HL-60 (cell line): ENCODE measurements around the gene LTBP3.

Experiments used
- DNase-seq, 2 experiments: peaks; one replicate each; pipeline ENCODE4 v3.0.0-alpha.2; 2010 to 2020; ENCODE audit warnings: low read depth in 1 of 2, low spot score in 1 of 2
- H3K27ac ChIP-seq: fragments of 250-450 bp; sonication (Bioruptor Pico); replicated peaks from 2 replicates; pipeline ENCODE4 v1.5.1; 2020; ENCODE audit warnings: mild to moderate bottlenecking, moderate library complexity
- H3K27me3 ChIP-seq: fragments of 250-450 bp; sonication (Bioruptor Pico); 2 replicates; pipeline ENCODE4 v1.5.1; 2021; ENCODE audit warnings: mild to moderate bottlenecking, moderate library complexity; ENCODE audit not compliant: insufficient read depth, poor library complexity, severe bottlenecking
- H3K4me3 ChIP-seq: replicated peaks from 2 replicates; pipeline ENCODE4 v1.5.1; 2011; ENCODE audit warnings: mild to moderate bottlenecking, control low read depth, low read length; ENCODE audit not compliant: insufficient read depth
- GABPA ChIP-seq: IDR thresholded peaks from 2 replicates; pipeline ENCODE4 v1.6.1; 2012; ENCODE audit warnings: low read depth
- POLR2AphosphoS5 ChIP-seq: IDR thresholded peaks from 2 replicates; pipeline ENCODE4 v1.6.1; 2012; ENCODE audit warnings: low read depth
- SPI1 ChIP-seq: IDR thresholded peaks from 2 replicates; pipeline ENCODE4 v1.6.1; 2012; ENCODE audit warnings: low read depth, mild to moderate bottlenecking, borderline replicate concordance
- TF ChIP-seq, protein P1 (sequence below): IDR thresholded peaks from 2 replicates; pipeline ENCODE4 v1.6.1; 2012; ENCODE audit warnings: low read depth; ENCODE audit not compliant: insufficient replicate concordance
- TF ChIP-seq, protein P2 (sequence below): IDR thresholded peaks from one replicate; pipeline ENCODE4 v1.5.1; 2011; ENCODE audit warnings: low read length, control low read depth, inconsistent platforms; ENCODE audit not compliant: insufficient read depth

LTBP3 gene

DNA sequence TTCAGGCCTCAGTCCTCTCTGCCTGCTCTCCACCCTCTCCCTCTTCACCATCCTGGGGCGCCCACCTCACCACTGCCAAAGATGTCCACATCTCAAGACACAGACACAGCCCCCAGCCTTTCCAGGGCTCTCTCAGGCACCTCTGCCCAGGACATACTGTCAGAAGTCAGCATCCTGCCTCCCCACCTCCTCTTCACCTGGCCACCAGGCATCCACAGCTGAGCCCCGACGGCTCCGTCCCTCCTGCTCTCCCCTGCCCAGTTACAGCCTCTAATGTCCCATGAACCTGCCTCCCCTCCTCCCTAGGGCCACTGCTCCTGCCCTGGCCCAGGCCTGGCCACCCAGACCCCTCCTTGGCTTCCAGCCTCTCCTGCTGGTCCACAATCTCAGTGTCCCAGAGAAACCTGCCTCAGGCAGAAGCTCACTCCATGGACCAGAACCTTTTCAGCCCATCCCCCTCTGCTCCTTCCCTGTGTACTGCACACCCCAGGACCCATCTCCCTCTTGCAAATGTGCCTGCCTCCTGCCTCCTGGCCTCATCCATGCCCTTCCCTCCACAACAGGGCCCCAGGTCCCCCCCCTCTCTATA lies 3.2 kb downstream of the LTBP3 start:
- TF ChIP-seq POLR2AphosphoS5 (no peak), SPI1 (no peak), GABPA (no peak)
- TF ChIP-seq, protein P1, sequence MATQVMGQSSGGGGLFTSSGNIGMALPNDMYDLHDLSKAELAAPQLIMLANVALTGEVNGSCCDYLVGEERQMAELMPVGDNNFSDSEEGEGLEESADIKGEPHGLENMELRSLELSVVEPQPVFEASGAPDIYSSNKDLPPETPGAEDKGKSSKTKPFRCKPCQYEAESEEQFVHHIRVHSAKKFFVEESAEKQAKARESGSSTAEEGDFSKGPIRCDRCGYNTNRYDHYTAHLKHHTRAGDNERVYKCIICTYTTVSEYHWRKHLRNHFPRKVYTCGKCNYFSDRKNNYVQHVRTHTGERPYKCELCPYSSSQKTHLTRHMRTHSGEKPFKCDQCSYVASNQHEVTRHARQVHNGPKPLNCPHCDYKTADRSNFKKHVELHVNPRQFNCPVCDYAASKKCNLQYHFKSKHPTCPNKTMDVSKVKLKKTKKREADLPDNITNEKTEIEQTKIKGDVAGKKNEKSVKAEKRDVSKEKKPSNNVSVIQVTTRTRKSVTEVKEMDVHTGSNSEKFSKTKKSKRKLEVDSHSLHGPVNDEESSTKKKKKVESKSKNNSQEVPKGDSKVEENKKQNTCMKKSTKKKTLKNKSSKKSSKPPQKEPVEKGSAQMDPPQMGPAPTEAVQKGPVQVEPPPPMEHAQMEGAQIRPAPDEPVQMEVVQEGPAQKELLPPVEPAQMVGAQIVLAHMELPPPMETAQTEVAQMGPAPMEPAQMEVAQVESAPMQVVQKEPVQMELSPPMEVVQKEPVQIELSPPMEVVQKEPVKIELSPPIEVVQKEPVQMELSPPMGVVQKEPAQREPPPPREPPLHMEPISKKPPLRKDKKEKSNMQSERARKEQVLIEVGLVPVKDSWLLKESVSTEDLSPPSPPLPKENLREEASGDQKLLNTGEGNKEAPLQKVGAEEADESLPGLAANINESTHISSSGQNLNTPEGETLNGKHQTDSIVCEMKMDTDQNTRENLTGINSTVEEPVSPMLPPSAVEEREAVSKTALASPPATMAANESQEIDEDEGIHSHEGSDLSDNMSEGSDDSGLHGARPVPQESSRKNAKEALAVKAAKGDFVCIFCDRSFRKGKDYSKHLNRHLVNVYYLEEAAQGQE: no peak
- TF ChIP-seq, protein P2, sequence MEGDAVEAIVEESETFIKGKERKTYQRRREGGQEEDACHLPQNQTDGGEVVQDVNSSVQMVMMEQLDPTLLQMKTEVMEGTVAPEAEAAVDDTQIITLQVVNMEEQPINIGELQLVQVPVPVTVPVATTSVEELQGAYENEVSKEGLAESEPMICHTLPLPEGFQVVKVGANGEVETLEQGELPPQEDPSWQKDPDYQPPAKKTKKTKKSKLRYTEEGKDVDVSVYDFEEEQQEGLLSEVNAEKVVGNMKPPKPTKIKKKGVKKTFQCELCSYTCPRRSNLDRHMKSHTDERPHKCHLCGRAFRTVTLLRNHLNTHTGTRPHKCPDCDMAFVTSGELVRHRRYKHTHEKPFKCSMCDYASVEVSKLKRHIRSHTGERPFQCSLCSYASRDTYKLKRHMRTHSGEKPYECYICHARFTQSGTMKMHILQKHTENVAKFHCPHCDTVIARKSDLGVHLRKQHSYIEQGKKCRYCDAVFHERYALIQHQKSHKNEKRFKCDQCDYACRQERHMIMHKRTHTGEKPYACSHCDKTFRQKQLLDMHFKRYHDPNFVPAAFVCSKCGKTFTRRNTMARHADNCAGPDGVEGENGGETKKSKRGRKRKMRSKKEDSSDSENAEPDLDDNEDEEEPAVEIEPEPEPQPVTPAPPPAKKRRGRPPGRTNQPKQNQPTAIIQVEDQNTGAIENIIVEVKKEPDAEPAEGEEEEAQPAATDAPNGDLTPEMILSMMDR: no peak
- no peak overlapping the region for H3K4me3 ChIP-seq
- no peak for DNase-seq
- no peaks in the 10 kb centered on the region for H3K27me3 ChIP-seq
- no peak overlapping the region for H3K27ac ChIP-seq

DNA sequence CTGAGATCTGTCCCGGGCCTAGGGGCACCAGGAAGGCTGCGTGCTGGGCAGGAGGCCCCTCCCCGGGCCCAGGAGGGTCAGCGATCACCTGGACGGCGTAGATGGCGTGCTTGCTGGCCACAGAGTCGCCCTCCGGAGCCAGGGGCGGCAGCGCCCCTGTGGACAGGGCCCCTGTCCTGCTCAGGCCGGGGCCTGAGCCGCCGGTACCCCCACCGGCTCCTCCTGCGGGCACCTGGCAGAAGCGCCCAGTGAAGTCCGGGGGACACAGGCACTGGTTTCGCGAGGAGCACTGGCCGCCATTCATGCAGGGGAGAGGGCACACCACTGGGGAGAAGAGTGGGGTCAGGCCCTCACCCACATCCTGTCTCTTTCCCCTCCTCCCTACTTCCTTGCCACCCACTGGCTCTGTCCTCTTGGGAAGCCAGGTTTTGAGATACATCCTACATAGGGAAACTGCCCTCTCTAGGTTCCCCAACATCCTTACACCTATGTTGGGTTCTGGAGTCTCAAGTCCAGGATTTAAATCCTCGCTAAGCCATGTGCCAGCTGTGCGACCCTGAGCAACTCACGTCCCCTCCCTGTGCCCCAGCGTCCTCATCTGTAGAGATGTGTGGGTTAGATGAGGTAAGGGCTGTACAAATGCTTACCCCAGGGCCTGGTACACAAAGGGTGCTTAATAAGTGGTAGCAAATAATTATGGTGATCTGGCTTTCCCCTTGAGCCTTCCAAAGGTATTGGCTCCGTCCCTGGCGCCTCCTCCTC lies 3.9 kb downstream of the LTBP3 start:
- TF ChIP-seq, protein P1: no peak
- TF ChIP-seq GABPA (no peak), SPI1 (no peak), POLR2AphosphoS5 (no peak)
- TF ChIP-seq, protein P2: no peak
- no peak overlapping the region for H3K27ac ChIP-seq
- no peaks in the 10 kb centered on the region for H3K27me3 ChIP-seq
- DNase-seq: no peak
- H3K4me3 ChIP-seq: no peak overlapping the region

DNA sequence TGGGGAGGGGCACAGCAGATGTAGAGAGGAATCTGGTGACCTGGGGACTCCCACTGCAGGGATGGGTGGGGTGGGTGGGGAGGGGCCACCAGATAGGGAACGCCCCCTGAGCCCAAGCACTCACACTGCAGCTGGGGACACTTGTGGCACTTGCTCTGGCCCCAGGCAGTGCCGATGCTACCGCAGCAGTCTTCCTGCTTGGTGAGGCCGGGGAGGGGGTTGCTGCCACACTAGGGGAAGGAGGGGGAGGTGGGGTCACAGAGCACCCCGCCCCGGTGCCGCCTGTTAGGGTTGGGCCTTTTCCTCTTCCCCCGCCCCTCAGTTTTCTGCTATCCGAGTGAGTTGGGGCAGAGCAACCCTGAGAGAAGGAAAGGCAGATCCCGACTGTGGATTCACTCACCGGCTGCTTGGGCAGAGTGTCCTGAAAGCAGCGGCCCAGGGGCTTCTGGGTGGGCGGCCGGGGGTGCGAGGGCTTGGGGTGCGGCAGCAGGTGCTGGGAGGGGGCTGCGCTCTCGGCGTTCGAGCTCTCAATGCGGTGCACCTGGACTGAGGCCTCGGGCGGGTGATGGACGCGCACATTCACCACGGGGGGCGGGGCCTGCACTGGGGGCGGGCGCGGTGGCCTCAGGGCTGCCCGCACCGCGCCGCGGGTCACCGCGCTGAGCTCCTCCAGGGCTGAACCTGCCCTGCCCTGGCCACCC lies 4.7 kb downstream of the LTBP3 start:
- DNase-seq: peak in 1 of 2 experiments; percentile 71
- Histone ChIP-seq H3K4me3 (no peak overlapping the region), H3K27me3 (no peaks in the 10 kb centered on the region), H3K27ac (no peak overlapping the region; the same call in 1 of the 2 replicates)
- no peak for TF ChIP-seq SPI1
- no peak for TF ChIP-seq POLR2AphosphoS5
- TF ChIP-seq GABPA: no peak
- TF ChIP-seq, protein P2: no peak
